ENCODE data around the gene SYP. TPM values are rescaled to one million over a fixed set of nuclear protein-coding genes. Genes with fewer than 3 reads are reported as not detected.

SYP gene
- total and polyA plus RNA-seq, 9 of the 15 experiments (the other 6 are each of a cell fraction or from before 2014, with no cell fraction given) = 0.48 to 5.1 (median 2.6) TPM

- TF ChIP-seq MCM7 (IDR thresholded peaks at IDR 0.05) (peak in 1 of 2 experiments; percentile 69; a peak in 1 of 4 replicates), ZSCAN32 (CRISPR knock-in tag; IDR thresholded peaks at IDR 0.05) (no peak), TBL1XR1 (IDR thresholded peaks at IDR 0.05; ENCODE audit: low read length in 2 of 2) (peak in 1 of 2 experiments; percentile 81; a peak in 2 of 4 replicates), ZNF766 (CRISPR knock-in tag; conservative IDR thresholded peaks at IDR 0.05) (no peak), MTA2 (IDR thresholded peaks at IDR 0.05; ENCODE audit: low read depth) (peak; percentile 97), XRCC3 (IDR thresholded peaks at IDR 0.05) (no peak), PCBP2 (IDR thresholded peaks at IDR 0.05; ENCODE audit: low read depth, low read length, poor library complexity, severe bottlenecking) (no peak)
- TF ChIP-seq, protein P1, sequence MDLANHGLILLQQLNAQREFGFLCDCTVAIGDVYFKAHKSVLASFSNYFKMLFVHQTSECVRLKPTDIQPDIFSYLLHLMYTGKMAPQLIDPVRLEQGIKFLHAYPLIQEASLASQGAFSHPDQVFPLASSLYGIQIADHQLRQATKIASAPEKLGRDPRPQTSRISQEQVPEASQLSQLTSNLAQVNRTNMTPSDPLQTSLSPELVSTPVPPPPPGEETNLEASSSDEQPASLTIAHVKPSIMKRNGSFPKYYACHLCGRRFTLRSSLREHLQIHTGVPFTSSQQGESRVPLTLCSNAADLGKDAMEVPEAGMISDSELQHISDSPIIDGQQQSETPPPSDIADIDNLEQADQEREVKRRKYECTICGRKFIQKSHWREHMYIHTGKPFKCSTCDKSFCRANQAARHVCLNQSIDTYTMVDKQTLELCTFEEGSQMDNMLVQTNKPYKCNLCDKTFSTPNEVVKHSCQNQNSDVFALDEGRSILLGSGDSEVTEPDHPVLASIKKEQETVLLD (IDR thresholded peaks at IDR 0.05) = peak; percentile 94
- TF ChIP-seq, protein P2, sequence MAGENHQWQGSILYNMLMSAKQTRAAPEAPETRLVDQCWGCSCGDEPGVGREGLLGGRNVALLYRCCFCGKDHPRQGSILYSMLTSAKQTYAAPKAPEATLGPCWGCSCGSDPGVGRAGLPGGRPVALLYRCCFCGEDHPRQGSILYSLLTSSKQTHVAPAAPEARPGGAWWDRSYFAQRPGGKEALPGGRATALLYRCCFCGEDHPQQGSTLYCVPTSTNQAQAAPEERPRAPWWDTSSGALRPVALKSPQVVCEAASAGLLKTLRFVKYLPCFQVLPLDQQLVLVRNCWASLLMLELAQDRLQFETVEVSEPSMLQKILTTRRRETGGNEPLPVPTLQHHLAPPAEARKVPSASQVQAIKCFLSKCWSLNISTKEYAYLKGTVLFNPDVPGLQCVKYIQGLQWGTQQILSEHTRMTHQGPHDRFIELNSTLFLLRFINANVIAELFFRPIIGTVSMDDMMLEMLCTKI (IDR thresholded peaks at IDR 0.05; ENCODE audit: partially characterized antibody) = no peak
Observed at GRCh38 chrX:49244207-49244606, 44.2 kb upstream of the SYP start (continued).
